ENCODE measurements around the gene KAT5.
"Not testable (repeated sequence)": the region's sequence is repeated elsewhere in the genome, so short reads cannot be mapped to it uniquely, and the experiment has no call there.

Gene KAT5

DNA sequence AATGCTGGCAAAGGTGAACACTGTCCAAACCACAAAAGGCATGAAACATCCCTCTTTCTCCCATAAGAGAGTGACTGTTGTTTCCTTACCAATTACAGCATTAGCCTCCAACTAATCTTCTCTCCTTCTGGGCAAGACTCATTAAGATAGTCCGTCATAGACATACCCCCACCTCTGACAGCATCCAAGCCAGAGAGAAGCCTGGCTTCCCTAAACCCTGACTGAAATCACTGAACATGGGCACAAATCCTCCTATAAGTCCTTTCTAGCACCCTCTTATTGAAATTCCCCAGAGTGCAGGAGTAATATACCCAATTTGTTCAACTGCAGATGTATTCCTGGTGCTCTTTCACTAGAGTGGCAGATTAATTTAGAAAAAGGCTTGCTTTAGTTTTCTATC is 10.2 kb downstream of the KAT5 start:
- Histone ChIP-seq H3K4me2 (ENCODE audit: low read length) (no peak overlapping the region), H3K27me3 (ENCODE audit: control insufficient read depth, insufficient read depth, low read length) (peaks cover 15% of the 10 kb centered on the region), H3K4me3 (ENCODE audit: low read length) (no peak overlapping the region), H3K36me3 (ENCODE audit: insufficient read depth, low read length) (peaks cover 19% of the 10 kb centered on the region), H3K9ac (ENCODE audit: low read depth, low read length) (no peak overlapping the region), H3K9me3 (replicated peaks; ENCODE audit: low read length) (no peaks in the 10 kb centered on the region), H3K4me1 (ENCODE audit: control insufficient read depth, insufficient read depth, low read length) (peaks cover 19% of the 10 kb centered on the region)

DNA sequence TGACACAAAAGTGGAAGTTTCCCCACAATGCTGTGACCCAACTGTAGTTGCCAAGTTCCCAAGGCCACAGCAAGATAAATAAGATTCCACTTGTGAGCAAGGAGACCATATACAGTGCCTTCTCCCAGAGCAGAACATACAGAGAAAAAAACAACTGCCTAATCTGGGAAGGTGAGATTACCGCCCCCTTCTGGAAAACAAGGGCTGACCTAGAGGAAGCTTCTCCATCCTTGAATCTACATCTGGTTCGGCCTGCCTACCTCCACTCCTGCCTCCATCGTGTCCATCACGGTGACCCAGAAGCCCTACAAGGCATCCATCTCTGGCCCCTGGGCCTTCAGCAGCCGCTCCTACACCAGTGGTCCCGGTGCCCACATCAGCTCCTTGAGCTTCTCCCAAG is 14.6 kb downstream of the KAT5 start:
- no peaks in the 10 kb centered on the region for H3K9me3 ChIP-seq (replicated peaks; ENCODE audit: low read length)
- no peak overlapping the region for H3K4me3 ChIP-seq (ENCODE audit: low read length)
- peaks cover 34% of the 10 kb centered on the region for H3K27me3 ChIP-seq (ENCODE audit: control insufficient read depth, insufficient read depth, low read length)
- no peaks in the 10 kb centered on the region for H3K4me1 ChIP-seq (ENCODE audit: control insufficient read depth, insufficient read depth, low read length)
- H3K9ac ChIP-seq (ENCODE audit: low read depth, low read length), result no peak overlapping the region
- no peaks in the 10 kb centered on the region for H3K36me3 ChIP-seq (ENCODE audit: insufficient read depth, low read length)
- H3K4me2 ChIP-seq (ENCODE audit: low read length), result no peak overlapping the region

DNA sequence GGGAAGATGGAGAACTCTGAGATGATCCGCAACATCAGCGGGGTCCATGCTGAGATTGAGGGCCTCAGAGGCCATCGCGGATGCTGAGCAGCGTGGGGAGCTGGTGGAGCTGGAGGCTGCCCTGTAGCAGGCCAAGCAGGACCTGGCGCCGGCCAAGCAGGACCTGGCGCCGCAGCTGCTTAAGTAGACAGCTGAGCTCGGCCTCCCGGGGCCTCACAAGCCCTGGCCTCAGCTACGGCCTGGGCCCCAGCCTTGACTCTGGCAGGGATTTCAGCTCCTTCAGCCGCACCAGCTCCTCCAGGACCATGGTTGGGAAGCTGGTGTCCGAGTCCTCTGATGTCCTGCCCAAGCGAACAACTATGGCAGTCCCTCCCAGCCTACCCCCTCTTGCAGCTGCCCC is 15.8 kb downstream of the KAT5 start:
- Histone ChIP-seq H3K4me3 (ENCODE audit: low read length) (no peak overlapping the region), H3K4me1 (ENCODE audit: control insufficient read depth, insufficient read depth, low read length) (no peaks in the 10 kb centered on the region), H3K27me3 (ENCODE audit: control insufficient read depth, insufficient read depth, low read length) (peaks cover 38% of the 10 kb centered on the region), H3K9me3 (replicated peaks; ENCODE audit: low read length) (no peaks in the 10 kb centered on the region), H3K9ac (ENCODE audit: low read depth, low read length) (no peak overlapping the region), H3K36me3 (ENCODE audit: insufficient read depth, low read length) (no peaks in the 10 kb centered on the region), H3K4me2 (ENCODE audit: low read length) (no peak overlapping the region)

DNA sequence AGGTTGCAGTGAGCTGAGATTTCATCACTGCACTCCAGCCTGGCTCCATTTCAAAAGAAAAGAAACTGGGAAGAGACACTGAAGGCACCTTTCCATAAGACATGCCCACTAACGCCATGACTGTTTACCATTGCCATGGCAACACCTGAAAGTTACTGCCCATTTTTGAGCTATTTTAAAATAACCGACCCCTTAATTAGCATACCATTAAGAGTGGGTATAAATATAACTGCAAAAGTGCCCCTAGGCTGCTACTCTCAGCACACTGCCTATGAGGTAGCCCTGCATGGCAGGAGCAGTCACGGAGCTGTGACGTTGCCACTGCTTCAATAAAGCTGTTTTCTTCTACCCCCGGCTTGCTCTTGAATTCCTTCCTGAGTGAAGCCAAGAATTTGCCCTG is 18.4 kb downstream of the KAT5 start:
- Histone ChIP-seq H3K9me3 (replicated peaks; ENCODE audit: low read length) (no peaks in the 10 kb centered on the region), H3K36me3 (ENCODE audit: insufficient read depth, low read length) (no peaks in the 10 kb centered on the region), H3K27me3 (ENCODE audit: control insufficient read depth, insufficient read depth, low read length) (peaks cover 43% of the 10 kb centered on the region), H3K4me3 (ENCODE audit: low read length) (no peak overlapping the region), H3K4me1 (ENCODE audit: control insufficient read depth, insufficient read depth, low read length) (no peaks in the 10 kb centered on the region), H3K4me2 (ENCODE audit: low read length) (no peak overlapping the region), H3K9ac (ENCODE audit: low read depth, low read length) (no peak overlapping the region)

DNA sequence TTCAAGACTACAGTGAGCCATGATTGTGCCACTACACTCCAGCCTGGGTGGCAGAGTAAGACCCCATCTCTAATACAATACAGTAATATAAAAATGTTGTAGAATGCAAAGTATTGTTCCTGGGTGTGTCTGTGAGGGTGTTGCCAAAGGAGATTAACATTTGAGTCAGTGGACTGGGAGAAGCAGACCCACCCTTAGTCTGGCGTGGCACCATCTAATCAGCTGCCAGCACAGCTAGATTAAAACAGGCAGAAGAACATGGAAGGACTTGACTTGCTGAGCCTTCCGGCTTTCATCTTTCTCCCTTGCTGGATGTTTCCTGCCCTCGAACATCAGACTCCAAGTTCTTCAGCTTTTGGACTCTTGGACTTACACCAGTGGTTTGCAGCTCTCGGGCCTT is 23.1 kb downstream of the KAT5 start:
- not testable (repeated sequence) for H3K4me1 ChIP-seq (ENCODE audit: control insufficient read depth, insufficient read depth, low read length); H3K9me3 ChIP-seq (replicated peaks; ENCODE audit: low read length); H3K4me2 ChIP-seq (ENCODE audit: low read length); H3K4me3 ChIP-seq (ENCODE audit: low read length); H3K36me3 ChIP-seq (ENCODE audit: insufficient read depth, low read length); H3K9ac ChIP-seq (ENCODE audit: low read depth, low read length)
- peaks cover 35% of the 10 kb centered on the region for H3K27me3 ChIP-seq (ENCODE audit: control insufficient read depth, insufficient read depth, low read length)

DNA sequence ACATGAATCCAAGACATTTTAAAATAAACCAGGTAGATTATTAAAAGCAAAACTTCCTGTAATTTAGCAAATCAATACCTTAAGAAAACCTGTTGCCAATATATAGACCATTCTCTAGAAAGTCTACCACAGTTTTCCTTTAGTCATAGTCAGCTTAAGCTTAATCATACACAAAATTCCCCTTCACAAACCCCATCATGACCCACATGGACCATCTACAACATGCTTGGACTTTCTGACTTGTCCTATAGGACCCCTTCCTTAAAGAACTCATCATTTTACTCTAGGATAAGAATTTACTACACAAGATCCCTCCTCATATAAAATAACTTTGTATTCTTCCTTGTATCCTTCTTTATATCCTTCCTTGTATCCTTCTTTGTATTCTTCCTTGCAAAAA is 24.8 kb downstream of the KAT5 start:
- no peak overlapping the region for H3K4me3 ChIP-seq (ENCODE audit: low read length)
- no peak overlapping the region for H3K9ac ChIP-seq (ENCODE audit: low read depth, low read length)
- H3K27me3 ChIP-seq (ENCODE audit: control insufficient read depth, insufficient read depth, low read length), result peaks cover 36% of the 10 kb centered on the region
- H3K4me1 ChIP-seq (ENCODE audit: control insufficient read depth, insufficient read depth, low read length), result no peaks in the 10 kb centered on the region
- H3K36me3 ChIP-seq (ENCODE audit: insufficient read depth, low read length), result no peaks in the 10 kb centered on the region
- H3K4me2 ChIP-seq (ENCODE audit: low read length), result no peak overlapping the region
- H3K9me3 ChIP-seq (replicated peaks; ENCODE audit: low read length), result no peaks in the 10 kb centered on the region

DNA sequence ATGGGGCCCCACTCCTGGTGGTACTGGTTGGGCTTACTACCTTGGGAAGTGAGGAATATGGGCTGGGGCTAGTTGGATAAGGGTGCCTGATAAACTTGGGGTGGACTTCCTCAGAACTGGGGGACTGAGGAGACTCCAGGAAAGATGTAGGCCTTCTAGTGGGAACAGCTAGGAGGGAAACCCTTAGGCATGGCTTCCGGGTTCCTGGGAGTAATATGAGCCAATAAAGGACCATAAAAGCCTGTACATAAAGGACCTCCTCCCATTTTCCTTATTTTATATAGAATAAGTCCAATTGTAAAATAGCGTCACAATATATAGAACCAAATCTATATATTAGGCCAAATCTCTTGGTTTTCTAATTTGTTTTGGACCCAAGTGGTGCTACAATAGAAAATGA is 27.0 kb downstream of the KAT5 start:
- peaks cover 29% of the 10 kb centered on the region for H3K27me3 ChIP-seq (ENCODE audit: control insufficient read depth, insufficient read depth, low read length)
- H3K4me2 ChIP-seq (ENCODE audit: low read length), result no peak overlapping the region
- H3K36me3 ChIP-seq (ENCODE audit: insufficient read depth, low read length), result no peaks in the 10 kb centered on the region
- no peaks in the 10 kb centered on the region for H3K9me3 ChIP-seq (replicated peaks; ENCODE audit: low read length)
- H3K4me1 ChIP-seq (ENCODE audit: control insufficient read depth, insufficient read depth, low read length), result no peaks in the 10 kb centered on the region
- H3K9ac ChIP-seq (ENCODE audit: low read depth, low read length), result no peak overlapping the region
- H3K4me3 ChIP-seq (ENCODE audit: low read length), result no peak overlapping the region

DNA sequence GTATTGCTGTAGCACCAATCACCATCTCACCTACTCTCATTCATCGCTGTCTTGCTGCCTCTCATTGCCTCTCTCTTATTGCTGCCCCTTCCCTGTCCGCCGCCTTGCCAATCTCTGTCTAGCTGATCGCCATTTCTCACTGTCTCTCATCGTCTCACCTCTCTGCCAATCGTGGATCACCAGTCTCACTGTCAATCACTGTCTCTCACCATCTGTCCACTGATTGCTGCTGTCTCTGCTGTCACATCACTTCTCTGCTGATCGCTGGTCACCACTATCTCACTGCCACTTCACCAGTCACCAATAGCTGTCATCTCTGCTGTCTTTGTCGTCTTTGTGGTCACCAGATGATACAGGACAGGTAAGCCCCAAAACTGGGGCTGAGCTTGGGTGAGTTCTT is 29.1 kb downstream of the KAT5 start:
- no peak overlapping the region for H3K4me2 ChIP-seq (ENCODE audit: low read length)
- no peaks in the 10 kb centered on the region for H3K4me1 ChIP-seq (ENCODE audit: control insufficient read depth, insufficient read depth, low read length)
- H3K36me3 ChIP-seq (ENCODE audit: insufficient read depth, low read length), result no peaks in the 10 kb centered on the region
- no peaks in the 10 kb centered on the region for H3K9me3 ChIP-seq (replicated peaks; ENCODE audit: low read length)
- no peak overlapping the region for H3K4me3 ChIP-seq (ENCODE audit: low read length)
- peaks cover 33% of the 10 kb centered on the region for H3K27me3 ChIP-seq (ENCODE audit: control insufficient read depth, insufficient read depth, low read length)
- no peak overlapping the region for H3K9ac ChIP-seq (ENCODE audit: low read depth, low read length)

DNA sequence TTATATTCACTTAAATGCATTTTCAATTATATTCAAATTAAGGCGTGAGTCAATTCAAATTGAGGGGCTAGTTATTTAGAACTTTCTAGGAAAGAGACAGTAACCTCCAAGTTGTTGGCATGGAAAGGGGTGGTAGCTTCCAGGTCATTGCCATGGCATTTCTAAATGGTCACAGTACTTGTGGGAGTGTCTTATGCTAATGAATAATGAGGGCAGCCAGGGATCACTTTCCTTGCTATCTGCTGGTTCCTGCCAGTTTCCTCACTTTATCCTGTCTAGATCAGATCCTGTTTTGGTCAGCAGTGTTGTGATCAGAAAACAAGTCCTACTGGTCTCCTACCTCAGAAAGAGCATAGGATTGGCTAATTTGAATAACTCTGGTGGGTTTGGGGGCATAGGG is 30.3 kb downstream of the KAT5 start:
- Histone ChIP-seq H3K36me3 (ENCODE audit: insufficient read depth, low read length) (no peaks in the 10 kb centered on the region), H3K4me1 (ENCODE audit: control insufficient read depth, insufficient read depth, low read length) (no peaks in the 10 kb centered on the region), H3K4me2 (ENCODE audit: low read length) (no peak overlapping the region), H3K27me3 (ENCODE audit: control insufficient read depth, insufficient read depth, low read length) (peaks cover 41% of the 10 kb centered on the region), H3K9ac (ENCODE audit: low read depth, low read length) (no peak overlapping the region), H3K9me3 (replicated peaks; ENCODE audit: low read length) (no peaks in the 10 kb centered on the region), H3K4me3 (ENCODE audit: low read length) (no peak overlapping the region)

DNA sequence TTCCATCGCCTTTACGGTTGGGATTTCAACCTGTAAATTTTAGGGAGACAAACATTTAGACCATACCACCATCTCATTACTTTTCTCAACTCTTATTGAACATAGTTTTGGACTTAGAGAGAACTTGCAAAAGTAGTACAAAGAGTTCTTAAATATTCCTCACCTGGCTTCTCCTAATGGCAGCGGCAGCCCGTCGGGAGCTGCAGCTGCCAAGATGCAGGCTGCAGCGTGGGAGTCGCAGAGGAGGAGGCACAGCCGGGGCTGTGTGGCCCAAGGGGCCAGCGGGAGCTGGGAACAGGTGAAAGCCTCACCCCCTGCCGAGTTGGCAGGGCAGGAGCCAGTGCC is 31.6 kb downstream of the KAT5 start:
- peaks cover 43% of the 10 kb centered on the region for H3K27me3 ChIP-seq (ENCODE audit: control insufficient read depth, insufficient read depth, low read length)
- H3K9ac ChIP-seq (ENCODE audit: low read depth, low read length), result no peak overlapping the region
- H3K9me3 ChIP-seq (replicated peaks; ENCODE audit: low read length), result no peaks in the 10 kb centered on the region
- no peak overlapping the region for H3K4me3 ChIP-seq (ENCODE audit: low read length)
- no peaks in the 10 kb centered on the region for H3K36me3 ChIP-seq (ENCODE audit: insufficient read depth, low read length)
- H3K4me2 ChIP-seq (ENCODE audit: low read length), result no peak overlapping the region
- H3K4me1 ChIP-seq (ENCODE audit: control insufficient read depth, insufficient read depth, low read length), result no peaks in the 10 kb centered on the region

DNA sequence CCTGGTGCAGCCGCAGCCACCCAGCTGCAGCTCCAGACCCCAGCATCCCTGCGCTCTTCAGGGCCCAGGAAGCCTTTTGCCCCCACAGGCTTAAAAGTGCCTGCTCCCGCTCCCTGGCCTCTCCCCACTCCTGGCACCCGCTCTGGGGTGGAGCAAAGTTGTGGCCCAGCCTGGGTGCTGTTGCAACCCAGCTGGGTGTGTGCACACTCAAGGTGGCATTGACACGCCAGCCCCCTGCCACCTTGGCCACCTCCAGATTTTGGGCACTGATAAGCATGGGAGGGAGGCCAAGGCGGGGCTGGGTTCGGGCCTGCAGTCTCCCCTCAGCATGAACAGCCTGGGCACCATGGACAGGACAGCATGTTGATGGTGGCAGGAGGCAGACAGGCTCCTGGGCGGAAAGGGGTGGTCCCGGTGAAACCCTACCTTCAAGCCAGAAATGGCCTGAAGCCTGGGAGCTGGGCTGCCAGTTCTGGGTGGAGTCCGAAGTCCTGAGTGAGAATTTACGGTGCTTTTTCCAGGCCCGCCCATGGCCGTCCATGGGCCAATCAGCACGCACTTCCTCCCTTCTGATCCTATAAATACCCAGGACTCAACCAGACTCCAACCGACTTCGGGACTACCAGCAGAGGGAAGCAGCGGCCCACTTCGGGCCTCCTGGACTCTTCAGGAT is 32.1 kb downstream of the KAT5 start:
- Histone ChIP-seq H3K4me2 (ENCODE audit: low read length) (no peak overlapping the region), H3K36me3 (ENCODE audit: insufficient read depth, low read length) (no peaks in the 10 kb centered on the region), H3K9ac (ENCODE audit: low read depth, low read length) (no peak overlapping the region), H3K9me3 (replicated peaks; ENCODE audit: low read length) (no peaks in the 10 kb centered on the region), H3K4me3 (ENCODE audit: low read length) (no peak overlapping the region), H3K27me3 (ENCODE audit: control insufficient read depth, insufficient read depth, low read length) (peaks cover 41% of the 10 kb centered on the region), H3K4me1 (ENCODE audit: control insufficient read depth, insufficient read depth, low read length) (no peaks in the 10 kb centered on the region)

DNA sequence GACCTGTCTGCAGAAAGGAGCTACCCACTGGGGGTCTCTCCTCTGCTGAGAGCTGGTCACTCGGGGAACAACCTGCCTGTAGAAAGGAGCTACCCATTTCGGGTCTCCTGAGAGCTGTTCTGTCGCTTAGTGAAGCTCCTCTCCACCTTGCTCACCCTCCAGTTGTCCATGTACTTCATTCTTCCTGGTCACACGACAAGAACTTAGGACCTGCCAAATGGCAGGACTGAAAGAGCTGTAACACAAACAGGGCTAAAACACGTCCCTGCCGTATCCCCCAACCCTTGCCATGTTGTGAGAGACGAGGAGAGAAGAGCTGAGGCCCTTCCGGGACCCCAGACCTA is 32.6 kb downstream of the KAT5 start:
- H3K9me3 ChIP-seq (replicated peaks; ENCODE audit: low read length), result no peaks in the 10 kb centered on the region
- H3K4me3 ChIP-seq (ENCODE audit: low read length), result no peak overlapping the region
- no peaks in the 10 kb centered on the region for H3K4me1 ChIP-seq (ENCODE audit: control insufficient read depth, insufficient read depth, low read length)
- no peaks in the 10 kb centered on the region for H3K36me3 ChIP-seq (ENCODE audit: insufficient read depth, low read length)
- no peak overlapping the region for H3K4me2 ChIP-seq (ENCODE audit: low read length)
- peaks cover 46% of the 10 kb centered on the region for H3K27me3 ChIP-seq (ENCODE audit: control insufficient read depth, insufficient read depth, low read length)
- no peak overlapping the region for H3K9ac ChIP-seq (ENCODE audit: low read depth, low read length)

Data from skeletal muscle satellite cell (primary cell).